Medulla oblongata (tissue), 1 donor: Measurements from ENCODE around the gene REV3L.

Experiments used
- DNase-seq: peaks from one replicate; pipeline ENCODE4 v3.0.0-alpha.2; 2015; ENCODE audit errors: extremely low spot score

REV3L gene

DNA sequence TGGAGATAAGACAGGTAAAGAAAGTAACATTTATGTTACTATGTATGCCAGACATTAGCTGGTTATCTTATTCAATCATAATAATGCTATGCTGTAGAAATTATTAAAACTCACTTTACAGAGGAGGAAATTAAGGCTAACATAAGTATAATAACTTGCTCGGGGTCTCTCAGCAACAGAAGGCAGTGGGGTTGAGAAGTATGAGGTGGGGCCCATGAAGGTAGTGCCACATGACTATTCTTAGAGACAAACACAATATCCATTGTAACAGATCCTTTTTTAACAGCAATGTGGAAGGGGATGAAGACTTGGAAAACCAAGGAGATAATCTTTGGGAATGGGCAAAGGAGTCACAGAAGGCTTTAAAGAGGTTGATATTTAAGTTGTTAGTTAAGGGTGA, 11.5 kb downstream of the REV3L start:
- no peak for DNase-seq

- no peak for DNase-seq
These were observed 12.0 kb downstream of the REV3L start for GRCh38 chr6:111470991-111471390.

GRCh38 chr6:111469543-111469942, 13.5 kb downstream of the REV3L start:
- DNase-seq = peak; percentile 50

GRCh38 chr6:111468329-111469012, 14.5 kb downstream of the REV3L start:
- no peak for DNase-seq

DNA sequence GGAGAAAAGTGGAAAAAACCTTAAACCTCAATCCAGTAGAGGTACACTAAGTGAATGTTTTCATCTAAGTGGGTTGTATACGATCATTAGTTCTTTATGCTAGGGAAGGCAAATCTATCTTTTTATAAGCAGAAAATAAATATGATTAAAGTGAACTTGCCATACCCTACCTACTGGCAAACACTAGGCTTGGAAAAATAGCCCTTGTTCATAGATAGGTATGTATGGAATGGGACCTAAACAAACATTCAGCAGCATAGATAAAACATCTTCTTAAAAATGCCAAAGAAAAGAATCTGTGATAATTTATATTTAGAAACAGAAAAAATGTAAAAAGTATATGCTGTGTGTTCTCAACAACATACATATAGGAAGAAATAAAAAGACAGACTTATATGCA, 18.8 kb downstream of the REV3L start:
- DNase-seq = no peak

DNA sequence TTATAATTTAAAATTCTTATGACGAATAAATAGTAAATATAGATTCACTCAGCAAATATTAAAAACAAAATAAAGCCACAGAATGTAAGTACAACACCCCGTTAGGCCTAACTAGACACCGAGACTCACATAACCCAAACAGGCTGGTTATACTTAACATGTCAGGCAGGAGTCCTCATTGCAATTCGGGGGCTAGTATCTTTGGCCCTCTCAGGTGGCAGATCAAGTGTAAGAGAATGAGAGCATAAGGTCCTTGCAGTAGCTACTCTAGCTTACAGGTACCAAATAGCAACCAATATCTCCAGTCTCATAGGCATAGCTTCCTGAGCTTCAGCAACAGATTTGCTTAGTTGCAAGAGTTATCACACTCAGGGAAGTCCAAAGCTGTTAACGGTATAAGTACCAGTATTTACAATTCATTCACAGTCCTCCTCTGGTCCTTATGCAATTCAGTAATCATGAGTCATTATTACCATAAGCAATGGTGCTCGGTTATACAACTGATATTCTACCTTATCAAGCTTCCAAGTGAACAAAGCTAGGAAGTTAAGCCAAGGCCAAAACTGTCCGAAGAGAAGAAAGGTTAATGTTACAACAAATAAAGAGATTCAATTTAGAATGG, 20.1 kb downstream of the REV3L start:
- no peak for DNase-seq

GRCh38 chr6:111461860-111462259, 21.2 kb downstream of the REV3L start:
- DNase-seq = no peak

DNA sequence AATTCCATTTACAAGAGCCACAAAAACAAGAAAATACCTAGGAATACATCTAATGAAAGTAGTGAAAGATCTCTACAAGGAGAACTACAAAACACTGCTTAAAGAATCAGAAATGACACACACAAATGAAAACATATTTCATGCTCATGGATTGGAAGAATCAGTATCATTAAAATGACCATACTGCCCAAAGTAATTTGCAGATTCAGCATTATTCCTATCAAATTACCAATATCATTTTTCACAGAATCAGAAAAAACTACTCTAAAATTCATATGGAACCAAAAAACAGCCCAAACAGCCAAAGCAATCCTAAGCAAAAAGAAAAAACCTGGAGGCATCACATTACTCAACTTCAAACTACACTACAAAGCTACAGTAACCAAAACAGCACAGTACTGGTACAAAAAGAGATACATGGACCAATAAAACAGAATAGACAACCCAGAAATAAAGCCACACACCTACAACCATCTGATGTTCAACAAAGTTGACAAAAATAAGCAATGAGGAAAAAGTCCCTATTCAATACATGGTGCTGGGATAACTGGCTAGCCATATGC, 24.3 kb downstream of the REV3L start:
- no peak for DNase-seq

DNA sequence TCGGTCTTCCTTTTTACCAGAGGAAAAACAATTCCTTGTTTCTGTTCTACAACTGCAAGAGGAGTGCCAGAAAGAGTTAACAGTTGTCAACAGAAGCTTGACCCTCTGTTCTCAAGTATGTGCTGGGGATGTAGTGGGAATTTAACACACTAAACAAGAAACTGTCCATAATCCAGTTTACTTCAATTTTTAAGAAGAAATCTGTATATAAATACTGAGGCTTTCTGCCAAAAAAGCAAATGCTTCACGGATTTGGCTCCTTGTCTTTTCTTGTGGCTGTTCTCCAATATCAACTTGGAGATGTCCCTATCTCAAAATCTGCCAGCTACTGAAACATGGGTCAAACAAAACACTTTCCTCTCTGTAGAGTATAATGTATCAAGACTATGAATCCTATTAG, 26.8 kb downstream of the REV3L start:
- DNase-seq = no peak

DNA sequence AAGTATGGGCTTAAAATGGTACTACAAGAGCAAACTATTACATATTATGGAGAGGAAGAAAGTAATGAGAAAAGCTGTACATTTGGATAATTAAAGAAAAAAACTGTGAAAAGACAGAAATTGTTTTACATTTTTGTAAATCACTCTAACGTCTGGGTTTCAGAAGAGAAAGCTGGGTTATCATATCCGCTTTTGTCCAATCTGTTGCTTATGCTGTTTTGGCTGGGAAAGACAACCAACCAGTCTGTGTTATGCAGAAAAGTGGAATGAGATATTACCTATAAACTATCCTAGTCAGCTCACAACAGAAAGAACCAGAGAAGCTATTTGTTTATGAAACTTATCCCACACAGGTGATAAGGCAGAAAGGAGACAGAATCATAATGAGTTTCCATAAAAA, 32.4 kb downstream of the REV3L start:
- no peak for DNase-seq

- no peak for DNase-seq
These were observed 32.9 kb downstream of the REV3L start for GRCh38 chr6:111450087-111450486.

GRCh38 chr6:111449129-111449528, 33.9 kb downstream of the REV3L start:
- no peak for DNase-seq

DNA sequence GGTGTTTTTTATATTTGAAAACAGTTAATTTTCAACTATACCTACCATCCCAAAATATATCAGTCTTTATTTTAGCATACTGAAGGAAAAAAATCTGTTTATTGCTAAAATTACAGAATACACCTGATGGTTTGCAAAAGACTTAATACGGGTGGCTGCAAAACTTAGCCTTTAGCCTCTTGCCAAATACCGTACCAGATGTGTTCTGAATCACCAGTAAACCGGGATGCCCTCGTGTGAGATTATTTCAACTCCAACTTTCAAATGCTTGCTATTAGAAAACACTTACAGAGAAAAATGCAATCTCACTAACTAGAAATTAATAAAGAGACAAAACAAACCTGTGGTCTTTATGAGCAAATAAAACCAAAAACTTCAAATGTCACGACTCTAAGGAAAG, 36.0 kb downstream of the REV3L start:
- no peak for DNase-seq

GRCh38 chr6:111445861-111446267, 37.2 kb downstream of the REV3L start:
- DNase-seq = peak; percentile 26

DNA sequence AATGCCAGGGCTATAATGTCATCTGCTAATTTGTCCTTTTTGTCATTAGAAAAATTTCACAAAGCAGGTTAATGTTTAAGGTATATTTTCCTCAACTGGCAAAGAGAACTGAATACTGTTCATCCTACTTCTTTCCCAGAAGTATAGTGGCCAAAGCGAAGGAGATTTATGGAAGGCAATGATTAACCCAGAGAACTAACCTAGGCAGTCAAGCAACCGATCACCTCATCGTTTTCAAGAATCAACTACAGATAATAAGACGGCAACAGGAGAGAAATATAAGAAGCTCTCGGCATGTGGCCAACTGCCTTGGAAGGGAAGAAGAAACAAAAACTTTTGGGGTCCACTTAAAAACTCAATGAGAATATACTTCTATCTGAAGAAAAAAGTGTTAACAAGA, 38.2 kb downstream of the REV3L start:
- no peak for DNase-seq

DNA sequence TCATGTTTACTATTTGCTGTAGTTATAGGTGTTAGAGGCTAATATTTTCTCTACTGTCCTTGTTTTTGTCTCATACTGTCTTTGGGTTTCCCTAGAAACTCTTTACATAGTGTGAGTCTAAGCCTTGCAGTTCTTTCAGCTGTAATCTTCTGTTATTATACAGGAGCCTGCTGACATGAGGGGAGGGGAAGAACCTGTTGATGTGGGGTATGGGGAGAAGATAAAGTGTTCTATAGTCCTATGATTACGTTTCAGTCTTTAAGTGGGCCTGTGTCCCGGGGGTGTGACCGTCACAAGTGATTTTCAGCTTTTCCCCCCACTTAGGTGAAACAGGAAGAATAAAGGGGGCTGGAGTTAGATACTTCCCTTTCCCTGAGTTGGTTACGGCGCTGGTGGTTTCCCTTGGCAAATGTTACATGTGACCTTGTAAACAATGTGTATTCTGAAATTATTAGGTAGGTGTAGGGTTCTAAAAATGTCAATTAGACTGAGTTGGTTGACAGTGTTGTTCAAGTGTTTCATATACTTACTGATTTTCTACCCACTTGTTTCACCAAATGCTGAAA, 41.3 kb downstream of the REV3L start:
- peak; percentile 54 for DNase-seq

- DNase-seq = no peak
These were observed 43.8 kb downstream of the REV3L start for GRCh38 chr6:111439171-111439570.

DNA sequence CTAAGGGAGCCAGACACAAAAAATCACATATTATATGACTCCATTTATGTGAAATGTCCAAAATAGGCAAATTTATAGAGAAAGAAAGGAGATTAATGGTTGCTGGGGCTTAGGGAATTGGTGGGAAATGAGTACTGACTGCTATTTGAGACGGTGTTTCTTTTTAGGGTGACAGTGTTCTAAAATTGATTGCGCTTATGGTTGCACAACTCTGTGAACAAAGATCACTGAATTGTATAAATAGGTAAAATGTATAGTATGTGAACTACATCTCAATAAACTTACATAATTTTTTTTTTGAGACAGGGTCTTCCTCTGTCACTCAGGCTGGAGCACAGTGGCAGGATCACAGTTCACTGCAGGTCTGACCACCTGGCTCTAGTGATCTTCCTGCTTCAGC, 45.4 kb downstream of the REV3L start:
- no peak for DNase-seq

- no peak for DNase-seq
These were observed 50.5 kb downstream of the REV3L start for GRCh38 chr6:111432511-111432910.

DNA sequence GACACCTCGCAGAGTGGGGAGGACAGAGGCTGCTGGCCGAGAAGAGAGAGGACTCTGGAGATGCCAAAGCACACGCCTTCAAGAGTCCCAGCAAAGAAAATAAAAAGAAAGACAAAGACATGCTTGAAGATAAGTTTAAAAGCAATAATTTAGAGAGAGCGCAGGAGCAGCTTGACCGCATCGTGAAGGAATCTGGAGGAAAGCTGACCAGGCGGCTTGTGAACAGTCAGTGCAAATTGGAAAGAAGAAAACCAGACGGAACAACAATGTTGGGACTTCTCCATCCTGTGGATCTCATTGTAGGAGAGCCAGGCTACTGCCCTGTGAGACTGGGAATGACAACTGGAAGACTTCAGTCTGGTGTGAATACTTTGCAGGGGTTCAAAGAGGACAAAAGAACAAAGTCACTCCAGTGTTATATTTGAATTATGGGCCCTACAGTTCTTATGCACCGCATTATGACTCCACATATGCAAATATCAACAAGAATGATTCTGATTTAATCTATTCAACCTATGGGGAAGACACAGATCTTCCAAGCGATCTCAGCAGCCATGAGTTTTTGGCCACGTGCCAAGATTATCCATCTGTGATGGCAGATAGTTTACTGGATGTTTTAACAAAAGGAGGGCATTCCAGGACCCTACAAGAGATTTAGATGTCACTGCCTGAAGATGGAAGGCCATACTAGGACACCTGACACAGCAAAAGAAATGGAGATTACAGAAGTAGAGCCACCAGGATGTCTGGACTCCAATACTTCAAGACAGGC, 52.2 kb downstream of the REV3L start:
- DNase-seq = no peak

- DNase-seq = no peak
These were observed 53.4 kb downstream of the REV3L start for GRCh38 chr6:111429571-111429970.

DNA sequence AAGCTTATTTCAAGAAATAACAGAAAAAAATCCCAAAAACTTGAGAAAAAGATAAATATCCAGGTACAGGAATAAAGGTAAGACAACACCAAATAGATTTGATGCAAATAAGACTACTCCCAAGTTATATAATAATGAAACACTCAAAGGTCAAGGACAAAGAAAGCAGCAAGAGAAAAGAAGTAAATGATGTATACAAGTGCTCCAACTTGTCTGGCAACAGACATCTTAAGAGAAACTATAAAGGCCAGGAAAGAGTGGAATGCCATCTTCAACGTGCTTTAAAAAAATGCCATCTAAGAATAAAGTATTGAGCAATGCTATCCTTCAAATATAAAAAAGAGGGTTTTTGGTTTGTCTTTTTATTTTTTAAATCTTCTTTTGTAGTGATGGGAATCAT, 54.2 kb downstream of the REV3L start:
- DNase-seq = no peak
